GM04503 (cell line): ENCODE data around the gene RARRES2.

ENCODE experiments used
- DNase-seq: peaks from one replicate; pipeline ENCODE4 v3.0.0-alpha.2; 2012; ENCODE audit warnings: low read depth

The RARRES2 gene

GRCh38 chr7:150361807-150362621 lies 20.6 kb upstream of the RARRES2 start:
- DNase-seq: no peak

- DNase-seq: no peak
Observed at GRCh38 chr7:150361402-150361801, 20.0 kb upstream of the RARRES2 start.

GRCh38 chr7:150360363-150361058 lies 19.1 kb upstream of the RARRES2 start:
- no peak for DNase-seq

- DNase-seq: no peak
Observed at GRCh38 chr7:150359622-150360362, 18.4 kb upstream of the RARRES2 start.

- no peak for DNase-seq
Observed at GRCh38 chr7:150358988-150359621, 17.7 kb upstream of the RARRES2 start.

GRCh38 chr7:150358433-150358832 lies 17.0 kb upstream of the RARRES2 start:
- no peak for DNase-seq

GRCh38 chr7:150357771-150358427 lies 16.5 kb upstream of the RARRES2 start:
- DNase-seq: no peak

GRCh38 chr7:150357270-150357669 lies 15.8 kb upstream of the RARRES2 start:
- no peak for DNase-seq

GRCh38 chr7:150356265-150356897 lies 15.0 kb upstream of the RARRES2 start:
- DNase-seq: no peak

GRCh38 chr7:150355666-150356059 lies 14.2 kb upstream of the RARRES2 start:
- no peak for DNase-seq

- DNase-seq: no peak
Observed at GRCh38 chr7:150351587-150352194, 10.3 kb upstream of the RARRES2 start.

- DNase-seq: no peak
Observed at GRCh38 chr7:150346922-150347321, 5.5 kb upstream of the RARRES2 start.

- peak; percentile 63 for DNase-seq
Observed at GRCh38 chr7:150345012-150345411, 3.6 kb upstream of the RARRES2 start.

GRCh38 chr7:150344299-150344698 lies 2.9 kb upstream of the RARRES2 start:
- DNase-seq: no peak

GRCh38 chr7:150343225-150343624 lies 1.8 kb upstream of the RARRES2 start:
- DNase-seq: no peak

GRCh38 chr7:150342121-150342408 lies 636 bp upstream of the RARRES2 start:
- no peak for DNase-seq

GRCh38 chr7:150340875-150341262 lies 560 bp downstream of the RARRES2 start:
- no peak for DNase-seq

- peak; percentile 8 for DNase-seq
Observed at GRCh38 chr7:150340024-150340749, 1.2 kb downstream of the RARRES2 start.

GRCh38 chr7:150339409-150339809 lies 2.0 kb downstream of the RARRES2 start:
- no peak for DNase-seq

- DNase-seq: no peak
Observed at GRCh38 chr7:150338166-150338829, 3.1 kb downstream of the RARRES2 start.
